ENCODE results near the gene C3orf62. TPM values are rescaled to one million over a fixed set of nuclear protein-coding genes. Genes with fewer than 3 reads are reported as not detected.

The C3orf62 gene
- total RNA-seq, 1 experiment from 2014 or later: 2.1 TPM

- no peak overlapping the region for H3K27ac ChIP-seq
- no peaks in the 10 kb centered on the region for H3K4me1 ChIP-seq (replicated peaks)
- H3K36me3 ChIP-seq: peaks cover 67% of the 10 kb centered on the region
- H3K9me3 ChIP-seq (replicated peaks): no peaks in the 10 kb centered on the region
- H3K27me3 ChIP-seq (replicated peaks): no peaks in the 10 kb centered on the region
- no peak for DNase-seq (ENCODE audit: low read depth in 1 of 2, low spot score in 2 of 2)
- no peak overlapping the region for H3K4me3 ChIP-seq
These were observed 7.0 kb upstream of the C3orf62 start for GRCh38 chr3:49283997-49284396.

GRCh38 chr3:49279376-49279775 is 2.3 kb upstream of the C3orf62 start:
- no peak overlapping the region for H3K4me3 ChIP-seq
- peaks cover 14% of the 10 kb centered on the region for H3K4me1 ChIP-seq (replicated peaks)
- DNase-seq (ENCODE audit: low read depth in 1 of 2, low spot score in 2 of 2): no peak
- no peak overlapping the region for H3K27ac ChIP-seq
- H3K9me3 ChIP-seq (replicated peaks): no peaks in the 10 kb centered on the region
- H3K27me3 ChIP-seq (replicated peaks): no peaks in the 10 kb centered on the region
- peaks cover 49% of the 10 kb centered on the region for H3K36me3 ChIP-seq

GRCh38 chr3:49278548-49278947 is 1.5 kb upstream of the C3orf62 start:
- peaks cover 41% of the 10 kb centered on the region for H3K36me3 ChIP-seq
- H3K4me3 ChIP-seq: no peak overlapping the region
- DNase-seq (ENCODE audit: low read depth in 1 of 2, low spot score in 2 of 2): no peak
- peaks cover 14% of the 10 kb centered on the region for H3K4me1 ChIP-seq (replicated peaks)
- no peak overlapping the region for H3K27ac ChIP-seq
- no peaks in the 10 kb centered on the region for H3K27me3 ChIP-seq (replicated peaks)
- H3K9me3 ChIP-seq (replicated peaks): no peaks in the 10 kb centered on the region

GRCh38 chr3:49277383-49277775 is 347 bp upstream of the C3orf62 start:
- Histone ChIP-seq H3K9me3 (replicated peaks) (no peaks in the 10 kb centered on the region), H3K4me1 (replicated peaks) (peaks cover 14% of the 10 kb centered on the region), H3K36me3 (peaks cover 35% of the 10 kb centered on the region), H3K27me3 (replicated peaks) (no peaks in the 10 kb centered on the region), H3K4me3 (peak overlapping the region; percentile 32), H3K27ac (peak overlapping the region; percentile 77)
- no peak for DNase-seq (ENCODE audit: low read depth in 1 of 2, low spot score in 2 of 2)

GRCh38 chr3:49273825-49274532 is 3.1 kb downstream of the C3orf62 start:
- Histone ChIP-seq H3K9me3 (replicated peaks) (no peaks in the 10 kb centered on the region), H3K27ac (no peak overlapping the region), H3K4me3 (no peak overlapping the region), H3K27me3 (replicated peaks) (no peaks in the 10 kb centered on the region), H3K36me3 (peaks cover 16% of the 10 kb centered on the region), H3K4me1 (replicated peaks) (peaks cover 14% of the 10 kb centered on the region)
- no peak for DNase-seq (ENCODE audit: low read depth in 1 of 2, low spot score in 2 of 2)

GRCh38 chr3:49271047-49271446 is 6.0 kb downstream of the C3orf62 start:
- Histone ChIP-seq H3K27me3 (replicated peaks) (no peaks in the 10 kb centered on the region), H3K27ac (no peak overlapping the region), H3K4me1 (replicated peaks) (peaks cover under 1% of the 10 kb centered on the region; the same call in 1 of the 2 replicates), H3K36me3 (no peaks in the 10 kb centered on the region), H3K4me3 (no peak overlapping the region), H3K9me3 (replicated peaks) (no peaks in the 10 kb centered on the region)
- DNase-seq (ENCODE audit: low read depth in 1 of 2, low spot score in 2 of 2): no peak

GRCh38 chr3:49270156-49270500 is 6.9 kb downstream of the C3orf62 start:
- H3K36me3 ChIP-seq: no peaks in the 10 kb centered on the region
- no peaks in the 10 kb centered on the region for H3K9me3 ChIP-seq (replicated peaks)
- DNase-seq (ENCODE audit: low read depth in 1 of 2, low spot score in 2 of 2): no peak
- no peaks in the 10 kb centered on the region for H3K4me1 ChIP-seq (replicated peaks)
- H3K27me3 ChIP-seq (replicated peaks): no peaks in the 10 kb centered on the region
- H3K27ac ChIP-seq: no peak overlapping the region
- H3K4me3 ChIP-seq: no peak overlapping the region

- Histone ChIP-seq H3K9me3 (replicated peaks) (no peaks in the 10 kb centered on the region), H3K4me3 (no peak overlapping the region), H3K27ac (no peak overlapping the region), H3K4me1 (replicated peaks) (no peaks in the 10 kb centered on the region), H3K36me3 (no peaks in the 10 kb centered on the region), H3K27me3 (replicated peaks) (no peaks in the 10 kb centered on the region)
- DNase-seq (ENCODE audit: low read depth in 1 of 2, low spot score in 2 of 2): no peak
These were observed 7.4 kb downstream of the C3orf62 start for GRCh38 chr3:49269443-49270155.

- no peaks in the 10 kb centered on the region for H3K9me3 ChIP-seq (replicated peaks)
- no peak for DNase-seq (ENCODE audit: low read depth in 1 of 2, low spot score in 2 of 2)
- no peaks in the 10 kb centered on the region for H3K36me3 ChIP-seq
- H3K4me1 ChIP-seq (replicated peaks): no peaks in the 10 kb centered on the region
- H3K4me3 ChIP-seq: no peak overlapping the region
- no peak overlapping the region for H3K27ac ChIP-seq
- H3K27me3 ChIP-seq (replicated peaks): no peaks in the 10 kb centered on the region
These were observed 10.5 kb downstream of the C3orf62 start for GRCh38 chr3:49266410-49267095.

GRCh38 chr3:49265661-49266386 is 11.2 kb downstream of the C3orf62 start:
- H3K36me3 ChIP-seq: no peaks in the 10 kb centered on the region
- H3K27ac ChIP-seq: no peak overlapping the region
- H3K9me3 ChIP-seq (replicated peaks): no peaks in the 10 kb centered on the region
- no peak for DNase-seq (ENCODE audit: low read depth in 1 of 2, low spot score in 2 of 2)
- no peak overlapping the region for H3K4me3 ChIP-seq
- H3K27me3 ChIP-seq (replicated peaks): no peaks in the 10 kb centered on the region
- no peaks in the 10 kb centered on the region for H3K4me1 ChIP-seq (replicated peaks)

GRCh38 chr3:49263159-49263889 is 13.7 kb downstream of the C3orf62 start:
- Histone ChIP-seq H3K4me1 (replicated peaks) (no peaks in the 10 kb centered on the region), H3K9me3 (replicated peaks) (no peaks in the 10 kb centered on the region), H3K36me3 (no peaks in the 10 kb centered on the region), H3K27me3 (replicated peaks) (no peaks in the 10 kb centered on the region), H3K4me3 (no peak overlapping the region), H3K27ac (no peak overlapping the region)
- no peak for DNase-seq (ENCODE audit: low read depth in 1 of 2, low spot score in 2 of 2)

GRCh38 chr3:49260806-49261324 is 16.2 kb downstream of the C3orf62 start:
- no peak overlapping the region for H3K27ac ChIP-seq
- no peak for DNase-seq (ENCODE audit: low read depth in 1 of 2, low spot score in 2 of 2)
- H3K9me3 ChIP-seq (replicated peaks): no peaks in the 10 kb centered on the region
- H3K36me3 ChIP-seq: no peaks in the 10 kb centered on the region
- H3K4me3 ChIP-seq: no peak overlapping the region
- H3K27me3 ChIP-seq (replicated peaks): no peaks in the 10 kb centered on the region
- H3K4me1 ChIP-seq (replicated peaks): no peaks in the 10 kb centered on the region

- H3K4me3 ChIP-seq: no peak overlapping the region
- no peak for DNase-seq (ENCODE audit: low read depth in 1 of 2, low spot score in 2 of 2)
- no peaks in the 10 kb centered on the region for H3K27me3 ChIP-seq (replicated peaks)
- no peaks in the 10 kb centered on the region for H3K4me1 ChIP-seq (replicated peaks)
- H3K36me3 ChIP-seq: no peaks in the 10 kb centered on the region
- no peaks in the 10 kb centered on the region for H3K9me3 ChIP-seq (replicated peaks)
- no peak overlapping the region for H3K27ac ChIP-seq
These were observed 19.8 kb downstream of the C3orf62 start for GRCh38 chr3:49257187-49257586.

Data from SJSA1 (cell line).